ENCODE data around the gene RBM33.
A peak's percentile ranks its signal among the peaks of the same experiment; 100 is the strongest.

DNA sequence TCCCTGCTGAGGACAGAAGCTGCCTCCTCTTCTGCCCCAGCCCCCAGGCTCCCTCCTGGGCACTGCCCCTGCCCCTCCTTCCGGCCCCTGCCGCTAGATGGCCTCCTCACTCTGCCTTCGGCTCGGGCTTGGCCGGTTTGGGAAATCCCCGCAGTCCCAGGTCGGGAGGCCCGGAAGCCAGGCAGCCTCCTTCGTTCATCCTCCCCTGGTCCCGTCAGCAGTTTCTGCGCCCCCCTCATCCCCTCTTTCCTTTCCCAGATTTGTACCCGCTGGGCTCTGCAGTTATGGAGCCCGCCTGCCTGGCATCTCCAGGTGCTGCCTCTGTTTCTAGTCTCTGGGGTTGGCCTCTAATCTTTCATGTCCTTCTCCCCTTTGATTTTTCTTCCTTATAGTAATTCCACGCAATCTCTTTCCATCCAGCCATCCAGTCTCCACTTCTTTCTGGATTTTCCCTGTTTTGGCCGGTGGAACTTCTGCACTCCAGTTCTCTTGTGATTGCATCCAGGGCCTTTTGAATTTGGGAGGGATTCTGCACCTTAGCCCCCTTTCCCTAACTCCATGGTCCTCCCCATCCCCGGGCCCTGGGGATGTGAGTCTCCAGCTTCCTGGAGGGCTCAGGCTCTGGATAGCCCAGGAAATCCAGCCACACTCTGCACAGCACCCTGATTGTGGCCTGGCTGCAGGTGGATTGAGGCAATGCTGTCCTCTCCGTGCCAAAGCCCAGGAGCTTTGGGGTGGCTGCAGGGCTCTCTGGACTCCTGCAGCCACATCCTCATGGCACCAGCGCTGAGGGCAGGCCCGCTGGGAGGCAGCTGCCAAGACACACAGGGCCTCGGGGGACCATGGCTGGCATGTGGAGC lies 171.1 kb downstream of the RBM33 start:
- no peak for TF ChIP-seq POLR2A (IDR thresholded peaks at IDR 0.05)
- TF ChIP-seq, protein P1, sequence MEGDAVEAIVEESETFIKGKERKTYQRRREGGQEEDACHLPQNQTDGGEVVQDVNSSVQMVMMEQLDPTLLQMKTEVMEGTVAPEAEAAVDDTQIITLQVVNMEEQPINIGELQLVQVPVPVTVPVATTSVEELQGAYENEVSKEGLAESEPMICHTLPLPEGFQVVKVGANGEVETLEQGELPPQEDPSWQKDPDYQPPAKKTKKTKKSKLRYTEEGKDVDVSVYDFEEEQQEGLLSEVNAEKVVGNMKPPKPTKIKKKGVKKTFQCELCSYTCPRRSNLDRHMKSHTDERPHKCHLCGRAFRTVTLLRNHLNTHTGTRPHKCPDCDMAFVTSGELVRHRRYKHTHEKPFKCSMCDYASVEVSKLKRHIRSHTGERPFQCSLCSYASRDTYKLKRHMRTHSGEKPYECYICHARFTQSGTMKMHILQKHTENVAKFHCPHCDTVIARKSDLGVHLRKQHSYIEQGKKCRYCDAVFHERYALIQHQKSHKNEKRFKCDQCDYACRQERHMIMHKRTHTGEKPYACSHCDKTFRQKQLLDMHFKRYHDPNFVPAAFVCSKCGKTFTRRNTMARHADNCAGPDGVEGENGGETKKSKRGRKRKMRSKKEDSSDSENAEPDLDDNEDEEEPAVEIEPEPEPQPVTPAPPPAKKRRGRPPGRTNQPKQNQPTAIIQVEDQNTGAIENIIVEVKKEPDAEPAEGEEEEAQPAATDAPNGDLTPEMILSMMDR (IDR thresholded peaks at IDR 0.05 in 8 of 11, conservative IDR thresholded peaks at IDR 0.05 in 3 of 11) = peak in 10 of 11 experiments; percentile 30 to 66 (median 53)
- no peak for TF ChIP-seq POLR2AphosphoS5 (IDR thresholded peaks at IDR 0.05)
